Mucosa of rectum (tissue), 2 donors: Measurements from ENCODE around the gene UBE3A.

ENCODE experiments used
- H3K27ac ChIP-seq, 2 donors: one replicate each; pipeline ENCODE4 v1.7.0; 2013; ENCODE audit warnings: inconsistent platforms in 2 of 2, low read depth in 2 of 2, low read length in 2 of 2
- H3K27me3 ChIP-seq, 2 donors: one replicate each; pipeline ENCODE4 v1.7.0; 2013; ENCODE audit warnings: low read length in 2 of 2; ENCODE audit not compliant: control insufficient read depth in 2 of 2, insufficient read depth in 2 of 2
- H3K36me3 ChIP-seq, 2 donors: one replicate each; pipeline ENCODE4 v1.7.0; 2013; ENCODE audit warnings: low read length in 2 of 2; ENCODE audit not compliant: control insufficient read depth in 2 of 2, insufficient read depth in 2 of 2
- H3K4me1 ChIP-seq, 2 donors: one replicate each; pipeline ENCODE4 v1.7.0; 2013; ENCODE audit warnings: low read length in 2 of 2, mild to moderate bottlenecking in 1 of 2; ENCODE audit not compliant: control insufficient read depth in 2 of 2, insufficient read depth in 2 of 2
- H3K4me3 ChIP-seq, 2 donors: one replicate each; pipeline ENCODE4 v1.7.0; 2013; ENCODE audit warnings: low read length in 2 of 2
- H3K9ac ChIP-seq, 2 donors: one replicate each; pipeline ENCODE4 v1.7.0; 2013; ENCODE audit warnings: low read length in 2 of 2, low read depth in 1 of 2, mild to moderate bottlenecking in 1 of 2
- H3K9me3 ChIP-seq, 2 donors: one replicate each; pipeline ENCODE4 v1.7.0; 2013; ENCODE audit warnings: low read length in 2 of 2; ENCODE audit not compliant: control insufficient read depth in 2 of 2
- donor health status: healthy.
- donor health status: Normal muscosa, but diverticular disease.

UBE3A gene

GRCh38 chr15:25438601-25439368, at the start of gene UBE3A:
Gene UBE3A (minus strand): TSS chr15:25439024. CDS start chr15:25409107, 29,917 bp downstream.
- no peaks in the 10 kb centered on the region for H3K9me3 ChIP-seq
- H3K27me3 ChIP-seq: no peaks in the 10 kb centered on the region
- peaks cover 14 to 18% of the 10 kb centered on the region in 2 donors for H3K4me1 ChIP-seq
- peak within 1 kb of the TSS; percentile 87 to 88 for H3K4me3 ChIP-seq
- peak within 1 kb of the TSS; percentile 95 to 96 for H3K27ac ChIP-seq
- H3K36me3 ChIP-seq: no peaks in the 10 kb centered on the region
- H3K9ac ChIP-seq: peak within 1 kb of the TSS; percentile 92 to 97

- H3K9me3 ChIP-seq: peaks cover 3 to 5% of the 10 kb centered on the region in 2 donors
Measured at GRCh38 chr15:25487226-25487884, 48.5 kb upstream of the UBE3A start.

GRCh38 chr15:25486051-25486450, 47.2 kb upstream of the UBE3A start:
- Histone ChIP-seq H3K4me3 (no peak overlapping the region), H3K9ac (no peak overlapping the region), H3K36me3 (no peaks in the 10 kb centered on the region), H3K27ac (no peak overlapping the region), H3K27me3 (no peaks in the 10 kb centered on the region), H3K9me3 (peaks cover 3% of the 10 kb centered on the region in 2 donors), H3K4me1 (no peaks in the 10 kb centered on the region)

More at GRCh38 chr15:25487226-25487884, 48.5 kb upstream of the UBE3A start:
- Histone ChIP-seq H3K9ac (no peak overlapping the region), H3K27ac (no peak overlapping the region), H3K36me3 (no peaks in the 10 kb centered on the region), H3K27me3 (no peaks in the 10 kb centered on the region), H3K4me1 (no peaks in the 10 kb centered on the region), H3K4me3 (no peak overlapping the region)

- Histone ChIP-seq H3K9ac (no peak overlapping the region), H3K27me3 (no peaks in the 10 kb centered on the region), H3K36me3 (no peaks in the 10 kb centered on the region), H3K4me1 (no peaks in the 10 kb centered on the region), H3K27ac (no peak overlapping the region), H3K9me3 (no peaks in the 10 kb centered on the region), H3K4me3 (no peak overlapping the region)
Measured at GRCh38 chr15:25481208-25481859, 42.5 kb upstream of the UBE3A start.

- Histone ChIP-seq H3K9ac (no peak overlapping the region), H3K9me3 (no peaks in the 10 kb centered on the region), H3K27me3 (no peaks in the 10 kb centered on the region), H3K27ac (no peak overlapping the region), H3K4me1 (no peaks in the 10 kb centered on the region), H3K36me3 (no peaks in the 10 kb centered on the region), H3K4me3 (no peak overlapping the region)
Measured at GRCh38 chr15:25478313-25478712, 39.5 kb upstream of the UBE3A start.

- no peaks in the 10 kb centered on the region for H3K4me1 ChIP-seq
- no peak overlapping the region for H3K4me3 ChIP-seq
- H3K27me3 ChIP-seq: no peaks in the 10 kb centered on the region
- no peak overlapping the region for H3K9ac ChIP-seq
- H3K9me3 ChIP-seq: no peaks in the 10 kb centered on the region
- no peak overlapping the region for H3K27ac ChIP-seq
- H3K36me3 ChIP-seq: no peaks in the 10 kb centered on the region
Measured at GRCh38 chr15:25477816-25478215, 39.0 kb upstream of the UBE3A start.

- H3K4me3 ChIP-seq: no peak overlapping the region
- H3K36me3 ChIP-seq: no peaks in the 10 kb centered on the region
- H3K27me3 ChIP-seq: no peaks in the 10 kb centered on the region
- H3K9ac ChIP-seq: no peak overlapping the region
- no peaks in the 10 kb centered on the region for H3K9me3 ChIP-seq
- no peaks in the 10 kb centered on the region for H3K4me1 ChIP-seq
- H3K27ac ChIP-seq: no peak overlapping the region
Measured at GRCh38 chr15:25474251-25474650, 35.4 kb upstream of the UBE3A start.

GRCh38 chr15:25470230-25470629, 31.4 kb upstream of the UBE3A start:
- Histone ChIP-seq H3K27me3 (no peaks in the 10 kb centered on the region), H3K4me1 (no peaks in the 10 kb centered on the region), H3K36me3 (no peaks in the 10 kb centered on the region), H3K9ac (no peak overlapping the region), H3K27ac (no peak overlapping the region), H3K9me3 (peaks cover 0 to 3% of the 10 kb centered on the region in 2 donors), H3K4me3 (no peak overlapping the region)

GRCh38 chr15:25469377-25469776, 30.6 kb upstream of the UBE3A start:
- Histone ChIP-seq H3K9me3 (peaks cover 0 to 3% of the 10 kb centered on the region in 2 donors), H3K27ac (no peak overlapping the region), H3K9ac (no peak overlapping the region), H3K36me3 (no peaks in the 10 kb centered on the region), H3K27me3 (no peaks in the 10 kb centered on the region), H3K4me1 (no peaks in the 10 kb centered on the region), H3K4me3 (no peak overlapping the region)

GRCh38 chr15:25468611-25469010, 29.8 kb upstream of the UBE3A start:
- H3K36me3 ChIP-seq: no peaks in the 10 kb centered on the region
- H3K4me3 ChIP-seq: no peak overlapping the region
- H3K9ac ChIP-seq: no peak overlapping the region
- H3K9me3 ChIP-seq: peaks cover 0 to 3% of the 10 kb centered on the region in 2 donors
- no peaks in the 10 kb centered on the region for H3K27me3 ChIP-seq
- no peak overlapping the region for H3K27ac ChIP-seq
- no peaks in the 10 kb centered on the region for H3K4me1 ChIP-seq
